ENCODE data around the gene ASTN1.

Gene ASTN1

DNA sequence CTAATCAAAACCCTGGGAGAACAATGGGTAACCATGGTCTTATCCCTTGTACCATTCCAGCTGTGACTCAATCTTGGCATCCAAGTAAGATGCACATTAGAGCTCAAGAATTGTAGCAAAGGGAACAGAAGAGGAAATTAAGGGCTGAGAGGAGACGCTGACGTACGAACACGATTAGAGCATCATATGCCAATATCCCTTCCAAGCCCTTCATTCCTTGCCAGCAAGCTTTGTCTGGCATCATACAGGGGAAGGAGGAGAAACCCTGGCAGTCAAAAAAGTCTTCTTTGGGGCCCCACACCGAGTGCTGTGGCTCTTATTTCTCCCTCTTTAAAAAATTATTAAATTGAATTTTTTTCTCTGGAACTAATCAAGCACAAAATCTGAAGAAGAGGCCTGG is 120.9 kb downstream of the ASTN1 start:
- no peak for DNase-seq (ENCODE audit: low read depth, low spot score)

DNA sequence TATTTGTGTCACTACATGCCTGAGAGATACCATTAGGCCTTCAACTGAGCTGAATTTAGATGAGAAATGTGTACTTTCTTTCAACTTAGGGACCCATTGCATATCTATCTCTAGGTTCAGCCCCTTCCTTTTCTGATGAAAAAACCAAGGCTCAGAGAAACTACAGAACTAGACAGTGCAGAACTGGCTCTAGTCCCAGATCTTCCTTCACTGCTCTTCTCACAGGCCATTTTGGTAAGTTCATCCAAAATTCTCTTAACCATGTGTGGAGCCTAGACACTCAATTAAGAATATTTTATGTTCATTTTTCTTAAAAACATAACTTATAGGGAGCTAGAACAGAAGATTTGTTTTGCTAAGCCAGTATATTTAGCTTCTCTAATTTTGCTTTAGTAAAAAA is 128.9 kb downstream of the ASTN1 start:
- no peak for DNase-seq (ENCODE audit: low read depth, low spot score)

DNA sequence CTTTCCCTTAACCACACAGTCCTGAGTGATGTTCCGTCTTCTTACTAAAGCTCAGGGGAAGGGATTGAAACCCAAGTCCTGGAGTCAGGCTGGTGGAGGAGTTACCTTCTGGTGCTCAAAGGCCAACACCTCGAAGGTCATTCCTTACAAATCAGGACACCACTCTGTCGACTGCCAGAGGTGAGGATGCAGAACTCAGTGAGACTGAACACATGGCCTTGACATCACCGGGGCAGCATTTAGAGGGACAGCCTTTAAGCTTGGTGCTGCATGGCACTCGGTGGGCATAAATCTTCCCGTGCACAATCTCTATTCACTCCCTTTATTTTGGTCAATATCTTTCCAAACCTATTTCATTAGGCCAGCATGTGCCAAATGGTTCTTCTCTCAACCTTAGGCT is 130.9 kb downstream of the ASTN1 start:
- DNase-seq (ENCODE audit: low read depth, low spot score): no peak

DNA sequence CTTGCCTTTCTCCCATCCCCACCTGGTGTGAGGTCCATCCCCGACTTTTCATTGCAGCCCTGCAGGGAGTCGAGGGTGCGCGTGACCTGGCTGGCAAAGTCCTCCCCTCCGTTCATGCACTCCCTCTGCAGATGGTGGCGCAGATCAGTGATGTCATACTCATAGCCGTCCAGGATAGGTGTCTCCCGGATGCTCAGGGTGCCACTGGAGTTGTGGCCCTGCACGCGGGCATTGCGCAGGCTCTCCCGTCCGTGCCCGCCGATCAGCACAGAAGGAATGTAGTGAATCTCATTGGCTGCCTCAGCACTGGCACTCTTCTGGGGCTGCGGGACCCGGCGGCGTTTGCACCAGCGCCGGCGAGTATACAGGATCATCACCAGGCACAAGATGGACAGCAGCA is 132.1 kb downstream of the ASTN1 start:
- DNase-seq (ENCODE audit: low read depth, low spot score): no peak

DNA sequence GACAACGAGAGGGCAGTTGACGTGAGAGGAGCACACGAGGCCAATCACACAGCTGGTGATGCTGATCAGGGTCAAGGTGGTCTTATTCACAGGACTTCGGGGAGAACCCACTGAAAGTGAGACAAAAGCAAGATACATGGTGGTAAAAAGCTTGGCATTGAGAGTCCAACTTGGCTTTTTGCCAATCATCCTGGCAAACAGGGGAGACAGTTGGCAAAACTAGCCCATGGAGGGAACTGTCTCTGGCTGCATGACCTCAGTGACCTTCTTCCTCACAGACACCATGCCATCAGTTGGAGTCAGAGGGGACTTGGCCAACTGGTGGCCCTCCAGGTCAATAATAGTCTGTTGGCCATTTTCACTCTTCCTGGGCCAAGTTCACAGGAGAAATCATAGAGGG is 139.9 kb downstream of the ASTN1 start:
- DNase-seq (ENCODE audit: low read depth, low spot score): no peak

DNA sequence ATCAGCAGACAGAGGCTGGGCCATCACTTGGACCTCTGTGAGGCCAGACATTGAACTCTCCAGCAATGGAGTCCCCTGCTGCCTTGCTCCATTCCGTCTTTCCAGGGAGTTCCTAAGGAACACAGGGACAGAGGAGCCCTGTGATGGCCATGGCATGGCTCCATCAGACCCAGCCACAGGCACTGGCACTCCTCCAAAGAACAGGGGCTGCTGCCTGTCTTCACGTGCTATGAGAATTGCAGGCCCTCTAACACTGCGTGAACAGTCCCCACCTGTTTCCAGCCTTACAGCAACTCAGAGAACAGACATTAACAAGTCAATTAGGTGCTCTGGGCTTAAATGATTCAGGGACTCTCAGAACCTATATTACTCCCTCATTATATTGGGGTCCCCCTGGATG is 140.8 kb downstream of the ASTN1 start:
- no peak for DNase-seq (ENCODE audit: low read depth, low spot score)

DNA sequence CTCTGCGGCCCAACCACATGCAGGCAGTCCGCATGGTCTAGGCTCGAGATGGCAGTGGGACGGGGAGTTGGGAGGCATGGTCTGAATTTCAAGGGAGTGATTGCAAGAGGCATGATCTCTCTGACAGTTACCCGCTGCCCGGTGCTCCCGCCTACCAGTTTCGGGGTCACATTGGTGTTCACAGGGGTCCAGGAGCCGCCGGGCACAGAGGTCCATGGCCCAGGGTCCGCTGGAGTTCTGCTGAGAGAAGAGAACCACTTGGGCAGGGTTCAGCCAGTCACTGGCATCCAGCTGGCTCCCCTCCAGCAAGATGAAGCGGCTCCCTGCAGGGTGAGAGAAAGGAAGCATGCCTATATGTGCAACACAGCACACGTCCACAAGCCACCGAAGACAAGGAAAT is 141.3 kb downstream of the ASTN1 start:
- DNase-seq (ENCODE audit: low read depth, low spot score): no peak

DNA sequence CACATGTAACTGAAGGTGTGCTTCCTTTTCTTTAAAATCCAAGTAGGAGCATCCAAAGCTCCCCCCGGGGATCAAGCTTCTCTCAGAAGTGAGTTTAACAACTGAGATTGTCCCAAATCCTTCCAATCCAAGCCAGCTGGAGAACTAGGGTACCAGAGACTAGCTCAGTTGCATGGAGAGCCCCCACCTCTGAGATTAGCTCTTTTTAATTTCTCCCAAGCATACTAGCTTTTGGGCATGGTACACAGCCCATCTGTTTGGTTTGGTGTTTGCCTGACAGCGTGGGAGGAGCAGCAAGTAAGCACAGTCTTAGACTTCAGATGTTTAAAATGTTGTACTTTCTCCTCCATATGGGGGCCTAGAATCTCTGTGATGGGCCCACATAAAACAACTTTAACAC is 142.8 kb downstream of the ASTN1 start:
- DNase-seq (ENCODE audit: low read depth, low spot score): no peak

DNA sequence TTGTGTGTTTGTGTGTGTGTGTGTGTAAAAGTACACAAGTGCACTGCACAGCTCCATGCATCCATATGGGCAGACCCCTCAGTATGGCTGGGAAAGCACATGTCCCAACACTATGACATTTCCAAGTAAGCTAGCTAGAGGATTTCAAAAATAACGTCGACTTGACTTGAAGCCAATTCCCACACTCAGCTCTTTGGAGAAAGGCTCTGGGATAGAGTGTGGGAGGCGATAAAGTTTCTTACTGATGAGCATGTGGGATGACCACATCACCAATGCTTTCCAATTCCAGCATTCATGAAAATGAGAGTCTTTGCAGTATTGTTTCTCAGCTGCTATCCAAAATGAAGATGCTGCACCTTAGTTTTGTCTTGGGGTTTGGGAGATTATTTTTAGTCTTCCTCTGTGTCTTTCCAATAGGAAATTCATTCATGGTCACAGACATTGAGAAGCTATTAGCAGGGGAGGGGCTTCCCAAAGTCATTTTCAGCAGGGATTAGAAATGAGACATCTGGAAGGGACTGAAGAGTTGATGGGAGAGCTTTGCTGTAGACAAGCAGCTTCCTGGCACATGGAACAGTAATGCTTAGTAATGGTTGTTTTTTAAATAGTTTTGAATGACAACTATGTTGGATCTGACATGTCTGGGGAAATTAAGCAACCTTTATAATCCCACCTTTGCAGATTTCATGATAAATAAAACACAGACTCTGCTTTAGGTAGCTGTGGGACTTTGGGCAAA is 143.5 kb downstream of the ASTN1 start:
- DNase-seq (ENCODE audit: low read depth, low spot score): no peak

DNA sequence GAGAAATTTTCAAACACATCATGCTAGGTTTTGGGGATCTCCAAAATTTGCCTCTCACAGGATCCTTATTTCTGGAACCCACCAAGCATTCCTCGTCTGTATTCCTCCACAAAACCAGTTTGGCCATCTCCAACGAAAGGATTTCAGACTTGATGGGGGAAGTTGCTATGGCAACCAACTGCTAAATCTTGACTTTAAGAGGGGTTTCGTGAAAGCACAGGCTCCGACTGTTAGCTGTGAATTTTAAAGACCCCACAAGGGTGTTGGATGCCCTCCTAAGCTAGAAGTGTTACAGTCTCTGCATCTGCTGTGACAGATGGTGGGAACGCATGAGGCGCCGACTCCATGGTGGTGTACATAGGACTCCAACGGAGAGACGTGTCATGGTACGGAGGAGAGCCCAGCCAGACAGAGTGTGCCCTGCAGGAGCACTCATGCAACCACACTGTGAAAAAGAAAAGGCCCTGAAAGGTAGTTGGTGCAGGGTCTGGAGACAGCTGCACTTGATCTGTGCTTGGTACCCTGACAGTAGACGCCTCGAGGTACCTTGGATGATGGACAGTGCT is 147.1 kb downstream of the ASTN1 start:
- no peak for DNase-seq (ENCODE audit: low read depth, low spot score)

DNA sequence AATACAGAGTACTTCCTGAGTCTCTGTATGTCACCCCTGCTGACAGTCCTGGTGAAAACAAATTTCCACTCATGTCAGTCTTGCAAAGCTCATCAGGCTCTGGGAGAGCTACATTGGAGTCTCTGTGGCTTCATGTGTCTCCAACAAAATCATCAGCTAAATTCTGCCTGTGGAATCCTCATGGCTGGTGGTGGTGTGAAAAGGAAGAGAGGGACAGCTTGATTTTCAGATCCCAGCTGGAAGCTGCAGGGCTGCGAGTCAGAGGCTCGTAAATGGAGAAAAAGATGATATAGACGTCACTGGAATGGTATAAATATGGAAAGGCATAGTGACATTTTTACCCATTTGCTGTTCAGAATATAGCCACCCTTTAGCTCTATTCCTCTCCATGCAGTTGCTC is 150.2 kb downstream of the ASTN1 start:
- no peak for DNase-seq (ENCODE audit: low read depth, low spot score)

DNA sequence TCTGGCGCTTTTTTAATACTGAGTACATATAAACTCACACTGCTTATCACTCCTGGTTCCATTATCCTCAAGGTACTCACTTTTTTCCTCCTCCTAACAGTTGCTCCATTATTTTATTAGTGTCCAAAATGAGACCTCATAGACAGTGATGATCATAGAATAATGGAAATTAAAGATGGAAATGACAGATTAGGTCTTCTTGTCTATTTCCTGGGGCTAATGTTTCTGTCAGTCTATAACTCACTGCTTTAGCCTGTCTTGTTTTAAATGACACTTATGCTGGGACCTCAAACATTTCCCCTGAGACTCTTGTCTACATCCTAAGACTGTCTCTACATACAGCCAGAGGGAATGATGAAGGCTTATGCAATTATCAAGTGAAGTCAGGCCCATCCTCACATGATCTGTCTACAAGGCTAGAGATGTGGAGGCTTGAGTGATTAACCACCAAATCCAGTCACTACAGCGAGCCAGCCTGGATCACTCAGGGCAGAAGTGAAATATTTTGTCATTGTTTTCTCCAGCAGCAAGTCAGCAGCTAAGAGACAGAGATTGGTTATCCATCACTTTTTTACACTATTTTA is 152.1 kb downstream of the ASTN1 start:
- no peak for DNase-seq (ENCODE audit: low read depth, low spot score)

DNA sequence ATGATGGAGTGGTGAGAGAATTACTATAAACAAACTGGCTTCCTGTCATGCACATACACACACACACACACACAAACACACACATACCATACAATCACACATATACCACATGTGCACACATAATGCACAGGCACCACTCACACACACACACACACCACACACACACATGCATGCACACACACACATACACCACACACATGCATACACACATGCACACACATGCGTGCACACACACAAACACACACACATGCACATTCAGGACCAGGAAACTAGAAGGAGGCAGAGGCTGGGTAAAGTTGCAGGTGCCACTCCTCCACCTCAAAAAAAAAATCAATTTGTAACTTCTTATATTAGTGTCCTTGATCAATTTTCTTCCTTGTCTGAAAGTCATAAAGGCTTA is 153.0 kb downstream of the ASTN1 start:
- DNase-seq (ENCODE audit: low read depth, low spot score): no peak

DNA sequence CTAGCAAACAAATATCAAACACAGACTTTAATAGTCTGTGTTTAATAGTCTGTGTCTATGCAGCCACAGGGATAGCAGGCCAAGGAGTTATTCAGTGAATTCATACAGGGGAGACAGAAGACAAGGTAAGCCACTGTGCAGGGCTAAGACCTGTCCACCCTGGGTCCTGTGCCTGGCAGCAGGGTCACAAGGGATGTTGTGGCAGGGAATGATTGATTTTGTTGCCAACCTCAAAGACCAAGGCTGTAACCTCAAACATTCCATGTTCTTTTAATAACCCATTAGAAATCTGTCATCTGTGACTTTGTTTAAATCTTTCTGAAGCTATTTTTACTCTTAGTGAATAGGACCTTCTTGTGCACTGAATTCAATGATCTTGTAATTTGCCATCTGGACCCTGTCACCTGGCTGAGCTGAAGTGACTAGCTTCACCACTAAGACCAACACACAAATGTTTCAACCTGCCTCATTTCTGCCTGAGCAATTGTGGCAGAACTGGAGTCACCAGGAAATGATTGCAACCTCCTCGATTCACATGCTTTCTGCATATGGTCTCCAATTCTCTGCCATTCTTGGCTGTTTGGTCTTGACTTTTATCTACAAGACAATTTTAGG is 154.2 kb downstream of the ASTN1 start:
- no peak for DNase-seq (ENCODE audit: low read depth, low spot score)

DNA sequence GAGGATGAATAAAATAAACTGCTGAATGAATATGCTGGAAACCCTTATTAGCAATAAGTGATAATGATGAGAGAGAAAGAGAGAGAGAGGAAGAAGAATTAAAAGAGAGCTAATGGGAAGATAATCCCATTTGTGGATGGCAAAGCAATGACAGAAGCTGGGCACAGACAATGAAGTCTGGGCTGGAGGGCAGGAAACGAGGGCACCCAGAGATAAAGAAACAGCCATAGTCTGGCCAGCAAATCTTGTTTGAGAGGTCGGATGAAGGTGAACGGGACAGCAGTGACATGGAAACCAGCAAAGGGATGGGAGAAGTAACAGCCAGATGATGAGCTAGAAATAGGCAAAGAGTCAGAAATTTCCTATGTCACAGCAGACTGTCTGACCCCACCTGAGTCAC is 155.9 kb downstream of the ASTN1 start:
- no peak for DNase-seq (ENCODE audit: low read depth, low spot score)

DNA sequence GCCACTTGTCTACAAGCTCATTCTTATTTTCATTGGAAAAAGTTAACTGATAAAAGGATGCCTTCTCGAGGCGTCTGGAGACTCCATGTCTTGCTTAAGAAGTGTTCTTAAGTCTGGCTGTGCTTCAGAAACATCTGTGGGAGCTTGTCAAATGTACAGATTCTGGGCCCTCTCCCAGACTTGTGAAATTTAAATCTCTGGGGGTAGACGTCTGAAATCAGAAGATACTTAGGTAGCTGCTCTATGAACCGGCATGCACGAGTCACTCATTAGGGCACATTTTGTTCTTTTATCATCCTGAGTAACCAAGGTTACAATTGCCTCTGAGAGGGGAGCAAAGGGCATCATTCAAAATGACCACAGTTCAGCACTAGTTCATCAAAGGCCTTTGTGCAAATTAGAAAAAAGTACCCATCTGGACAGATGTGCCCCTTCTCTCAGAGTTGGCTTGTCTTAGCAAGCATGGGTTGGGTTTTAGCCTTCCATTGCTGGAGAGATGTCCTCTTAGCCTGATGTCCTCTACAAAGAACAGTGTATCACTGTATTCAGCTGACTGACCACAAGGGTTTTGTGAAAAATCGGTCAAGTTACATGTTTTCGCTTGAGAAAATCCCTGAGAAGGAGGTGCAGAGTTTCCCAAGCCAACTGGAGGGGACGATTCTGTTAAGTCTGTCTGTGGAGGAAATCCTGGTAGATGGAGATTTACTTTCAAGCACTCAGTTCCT is 156.9 kb downstream of the ASTN1 start:
- DNase-seq (ENCODE audit: low read depth, low spot score): no peak

DNA sequence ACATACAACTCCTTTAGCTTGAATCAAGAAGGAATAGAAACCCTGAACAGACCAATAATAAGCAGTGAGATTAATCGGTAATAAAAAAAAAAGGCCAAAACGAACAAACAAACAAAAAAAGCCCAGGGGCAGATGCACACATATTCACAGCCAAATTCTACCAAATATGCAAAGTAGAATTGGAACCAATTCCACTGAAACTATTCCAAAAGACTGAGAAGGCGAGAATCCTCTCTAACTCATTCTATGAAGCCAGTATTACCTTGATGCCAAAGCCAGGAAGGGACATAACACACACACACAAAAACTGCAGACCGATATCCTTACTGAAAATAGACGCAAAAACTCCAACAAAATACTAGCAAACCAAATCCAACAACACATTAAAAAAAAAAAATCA is 161.6 kb downstream of the ASTN1 start:
- no peak for DNase-seq (ENCODE audit: low read depth, low spot score)

DNA sequence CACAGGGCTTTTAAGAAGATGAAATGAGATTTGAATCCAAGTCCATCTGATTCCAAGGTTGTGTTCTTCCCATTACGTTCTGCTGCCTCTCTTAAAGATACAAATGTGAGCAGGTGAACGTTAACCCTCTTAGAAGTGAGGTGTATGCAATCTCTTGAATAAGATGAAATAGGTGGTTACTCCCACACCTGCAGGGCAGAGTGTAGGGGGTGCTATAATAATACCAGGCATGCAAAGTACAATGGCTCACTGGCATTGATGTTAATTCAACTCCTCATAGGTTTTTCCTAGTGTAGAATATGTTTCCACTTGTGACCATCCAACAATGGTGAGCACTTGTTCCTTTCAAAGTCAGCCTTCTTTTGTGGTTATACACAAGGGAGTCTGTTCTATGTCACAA is 163.0 kb downstream of the ASTN1 start:
- DNase-seq (ENCODE audit: low read depth, low spot score): no peak

DNA sequence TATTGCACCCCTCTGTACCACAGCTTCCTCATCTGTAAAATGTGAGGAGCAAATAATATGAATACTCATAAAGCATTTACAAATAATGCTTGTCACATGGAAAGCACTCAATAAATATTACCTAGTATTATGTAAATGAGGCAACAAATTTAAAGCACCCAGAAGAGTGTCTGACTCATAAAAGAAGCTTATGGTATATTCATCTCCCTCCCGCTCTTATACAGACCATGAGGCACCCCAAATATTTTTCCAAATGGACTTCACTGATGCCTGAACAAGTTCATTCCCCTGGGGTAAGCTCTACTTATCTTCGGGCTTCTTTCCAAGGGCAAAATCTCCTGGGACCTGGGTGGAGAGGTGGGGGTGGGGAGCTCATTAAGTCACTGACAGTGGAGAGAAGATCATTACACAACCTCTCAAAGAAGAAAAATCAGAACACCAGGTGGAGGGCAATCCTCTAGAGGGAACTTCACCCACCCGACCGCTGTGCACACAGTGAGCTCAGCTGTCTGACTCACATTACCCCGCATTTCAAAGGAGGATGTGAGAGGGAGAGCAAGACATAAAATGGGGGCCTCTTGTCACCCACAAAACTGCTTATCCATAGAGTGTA is 166.2 kb downstream of the ASTN1 start:
- DNase-seq (ENCODE audit: low read depth, low spot score): no peak

DNA sequence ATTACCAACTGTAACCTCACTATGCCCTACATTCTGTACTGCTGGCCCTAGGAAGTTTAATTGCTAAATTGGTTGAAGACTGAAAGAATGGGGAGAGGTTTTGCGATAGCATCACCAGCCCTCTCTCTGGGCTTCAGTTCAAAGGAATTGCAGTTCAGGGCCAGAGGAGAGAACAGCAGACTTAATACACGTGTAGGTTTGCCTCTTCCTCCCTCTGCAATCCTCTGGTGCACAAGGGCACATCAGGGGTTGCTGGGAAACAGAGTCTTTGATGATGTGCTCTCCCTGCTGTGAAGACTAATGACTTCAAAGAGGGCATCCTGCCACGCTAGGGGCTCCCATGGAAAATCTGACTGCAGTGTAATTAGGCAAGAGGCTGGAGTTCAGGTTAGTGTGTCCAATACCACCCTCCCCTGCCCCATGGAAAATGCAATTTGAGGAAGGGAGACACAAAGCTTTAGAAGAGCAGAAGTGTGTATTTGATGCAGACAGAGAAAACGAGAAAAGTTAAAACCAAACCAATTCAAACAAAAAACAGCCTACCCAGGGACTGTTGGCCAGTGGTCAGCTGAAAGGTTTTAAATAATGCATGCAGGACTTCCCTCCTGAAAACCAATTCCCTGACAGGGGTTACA is 167.9 kb downstream of the ASTN1 start:
- no peak for DNase-seq (ENCODE audit: low read depth, low spot score)

DNA sequence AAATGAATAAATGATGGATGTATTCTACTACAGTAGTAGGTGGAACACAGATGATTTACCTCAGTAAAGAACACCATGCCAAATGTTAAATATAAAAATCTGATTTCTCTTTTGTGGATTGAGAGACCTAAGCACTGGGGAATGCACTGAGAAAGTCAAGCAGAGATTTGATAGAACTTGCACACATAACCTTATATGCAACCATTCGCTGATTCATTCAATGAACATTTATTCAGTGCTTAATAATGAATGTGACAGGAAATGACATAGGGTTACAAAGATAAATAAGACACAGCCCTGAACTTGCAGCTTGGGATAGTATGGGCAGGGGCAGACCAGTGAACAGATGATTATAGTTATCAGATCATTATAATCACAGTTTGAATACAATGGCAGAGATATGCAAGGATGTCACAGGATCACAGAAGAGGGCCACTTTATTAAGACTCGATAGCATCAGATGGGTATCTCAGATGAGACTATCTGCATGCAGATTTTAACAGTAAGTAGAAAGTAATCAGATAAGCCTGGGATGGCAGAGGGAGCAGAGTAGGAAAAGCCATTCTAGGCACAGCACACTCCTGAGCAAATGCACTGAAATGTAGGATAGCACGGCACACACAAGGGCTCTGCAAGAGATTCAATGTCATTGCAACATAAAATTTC is 169.4 kb downstream of the ASTN1 start:
- no peak for DNase-seq (ENCODE audit: low read depth, low spot score)

Data from brain pericyte (primary cell).